Testis (tissue), 3 donors: Measurements from ENCODE around the gene MSTO1. TPM values are rescaled to one million over a fixed set of nuclear protein-coding genes. Genes with fewer than 3 reads are reported as not detected.

Experiments
- DNase-seq: peaks from one replicate; pipeline ENCODE4 v3.0.0-alpha.2; 2019
- H3K27ac ChIP-seq, 2 donors: fragments of 200-600 bp; sonication (generic); one replicate each; pipeline ENCODE4 v1.5.1; 2019
- H3K27me3 ChIP-seq: fragments of 200-600 bp; sonication (generic); one replicate; pipeline ENCODE4 v1.5.1; 2019
- H3K36me3 ChIP-seq: fragments of 200-600 bp; sonication (generic); one replicate; pipeline ENCODE4 v1.5.1; 2017; ENCODE audit warnings: low read depth; ENCODE audit errors: missing control alignments
- H3K4me1 ChIP-seq: fragments of 200-600 bp; sonication (generic); one replicate; pipeline ENCODE4 v1.5.1; 2019
- H3K4me3 ChIP-seq, 2 donors: fragments of 200-600 bp; sonication (generic); one replicate each; pipeline ENCODE4 v1.5.1; 2017 to 2019
- H3K9me3 ChIP-seq: fragments of 200-600 bp; sonication (generic); one replicate; pipeline ENCODE4 v1.5.1; 2017
- CTCF ChIP-seq, 3 experiments: fragments of 450-650 bp in 2 of 3; fragments of 200-600 bp in 1 of 3; sonication (generic) in 1 of 3; IDR thresholded peaks; one replicate each; pipeline ENCODE4 v1.5.1; 2016 to 2019; ENCODE audit warnings: antibody characterized with exemption in 3 of 3, mild to moderate bottlenecking in 2 of 3, moderate library complexity in 1 of 3
- POLR2A ChIP-seq: fragments of 450-650 bp; IDR thresholded peaks from one replicate; pipeline ENCODE4 v1.6.1; 2017; ENCODE audit warnings: antibody characterized with exemption, mild to moderate bottlenecking, moderate library complexity
- WGBS, 2 donors: methylation state at CpG; one replicate each; pipeline ENCODE4 v1.1.5; 2018; 5-methylcytosine and 5-hydroxymethylcytosine counted together
- intact Hi-C: fragments of 100-400 bp; cut with DNase I; formaldehyde crosslinking; loops from one replicate; pipeline ENCODE4 v1.15.1; 2023; ENCODE audit warnings: low total_unique reads
- polyA plus RNA-seq: library from polyadenylated mRNA; stranded (reverse); fragments of 350-450 nt; fragmentation: Illumina TruSeq; extraction: RNeasy Lipid Tissue Mini Kit (QIAGEN cat#74804); gene quantifications from one replicate; pipeline ENCODE4 v1.2.3, GENCODE V29; 2014; ENCODE audit warnings: low read depth, low replicate concordance; ENCODE audit not compliant: insufficient read depth
- total RNA-seq, 2 donors: library from RNA; depleted of rRNA; stranded (reverse); fragments of >200 nt; gene quantifications; one replicate each; pipeline ENCODE4 v1.2.3, GENCODE V29; 2016

Gene MSTO1
- total and polyA plus RNA-seq, 3 donors from 2014 or later = 50.0 to 140 (median 62.4) TPM

GRCh38 chr1:155648207-155649147, 38.5 kb downstream of the MSTO1 start:
- H3K4me1 ChIP-seq = no peaks in the 10 kb centered on the region
- 63 to 75% methylated on average over 11 of the region's 11 CpGs for WGBS, 2 donors
- no peak for TF ChIP-seq CTCF (IDR thresholded peaks at IDR 0.05)
- TF ChIP-seq POLR2A = no peak
- no peaks in the 10 kb centered on the region for H3K9me3 ChIP-seq
- H3K36me3 ChIP-seq = no peaks in the 10 kb centered on the region
- no peak overlapping the region for H3K27ac ChIP-seq
- intact Hi-C loops = no loop called here
- H3K27me3 ChIP-seq = no peaks in the 10 kb centered on the region
- no peak for DNase-seq
- no peak overlapping the region for H3K4me3 ChIP-seq

GRCh38 chr1:155649676-155650075, 39.7 kb downstream of the MSTO1 start:
- intact Hi-C loops = no loop called here
- H3K4me1 ChIP-seq = no peaks in the 10 kb centered on the region
- no peak overlapping the region for H3K27ac ChIP-seq

GRCh38 chr1:155650231-155650757, 40.3 kb downstream of the MSTO1 start:
- Histone ChIP-seq H3K27ac (no peak overlapping the region), H3K9me3 (no peaks in the 10 kb centered on the region), H3K4me1 (no peaks in the 10 kb centered on the region), H3K27me3 (no peaks in the 10 kb centered on the region), H3K4me3 (no peak overlapping the region), H3K36me3 (no peaks in the 10 kb centered on the region)
- WGBS, 2 donors = 84 to 86% methylated on average over 7 of the region's 7 CpGs
- intact Hi-C loops = no loop called here
- TF ChIP-seq POLR2A = no peak
- TF ChIP-seq CTCF (IDR thresholded peaks at IDR 0.05) = no peak
- no peak for DNase-seq

More at GRCh38 chr1:155649676-155650075, 39.7 kb downstream of the MSTO1 start:
- TF ChIP-seq CTCF (IDR thresholded peaks at IDR 0.05) = no peak
- no peak for TF ChIP-seq POLR2A
- H3K27me3 ChIP-seq = no peaks in the 10 kb centered on the region
- DNase-seq = no peak
- no peaks in the 10 kb centered on the region for H3K36me3 ChIP-seq
- no peak overlapping the region for H3K4me3 ChIP-seq
- no peaks in the 10 kb centered on the region for H3K9me3 ChIP-seq

- no peak for DNase-seq
- Histone ChIP-seq H3K36me3 (no peaks in the 10 kb centered on the region), H3K9me3 (no peaks in the 10 kb centered on the region), H3K27ac (no peak overlapping the region), H3K4me1 (no peaks in the 10 kb centered on the region), H3K27me3 (no peaks in the 10 kb centered on the region), H3K4me3 (no peak overlapping the region)
- WGBS, 2 donors = 71 to 81% methylated on average over 3 of the region's 3 CpGs
- TF ChIP-seq CTCF (IDR thresholded peaks at IDR 0.05) = no peak
- no peak for TF ChIP-seq POLR2A
- intact Hi-C loops = no loop called here
Measured at GRCh38 chr1:155651861-155652661, 42.0 kb downstream of the MSTO1 start.
